GM23338 (cell line): Measurements from ENCODE around the gene PNPLA7. TPM values are rescaled to one million over a fixed set of nuclear protein-coding genes. Genes with fewer than 3 reads are reported as not detected.

Source experiments
- ATAC-seq: fragments of 200-7000 bp; cut with Tn5 transposase; 3 replicates; pipeline ENCODE4 v1.9.1; 2020
- DNase-seq: peaks from one replicate; pipeline ENCODE4 v3.0.0-alpha.2; 2015; ENCODE audit warnings: low spot score
- H2AFZ ChIP-seq: fragments of 200-600 bp; sonication (generic); 2 replicates; pipeline ENCODE4 v1.8.0; 2016; ENCODE audit warnings: antibody characterized with exemption, mild to moderate bottlenecking, moderate library complexity
- H3F3A ChIP-seq: fragments of 200-600 bp; sonication (generic); replicated peaks from 2 replicates; pipeline ENCODE4 v1.8.0; 2017; ENCODE audit warnings: antibody characterized with exemption, mixed run types, low read depth
- H3K27ac ChIP-seq: fragments of 200-600 bp; sonication (generic); 2 replicates; pipeline ENCODE4 v1.6.1; 2016; ENCODE audit warnings: low read depth
- H3K27me3 ChIP-seq: fragments of 200-600 bp; sonication (generic); 2 replicates; pipeline ENCODE4 v1.8.0; 2016; ENCODE audit warnings: mild to moderate bottlenecking, mixed run types, moderate library complexity; ENCODE audit not compliant: insufficient read depth
- H3K36me3 ChIP-seq: fragments of 200-600 bp; sonication (generic); 2 replicates; pipeline ENCODE4 v1.8.0; 2016; ENCODE audit warnings: mild to moderate bottlenecking; ENCODE audit not compliant: insufficient read depth
- H3K4me1 ChIP-seq: fragments of 200-600 bp; sonication (generic); 2 replicates; pipeline ENCODE4 v1.8.0; 2016; ENCODE audit warnings: mild to moderate bottlenecking, moderate library complexity; ENCODE audit not compliant: insufficient read depth
- H3K4me2 ChIP-seq: fragments of 200-600 bp; sonication (generic); 2 replicates; pipeline ENCODE4 v1.7.1; 2017; ENCODE audit warnings: mixed run types
- H3K4me3 ChIP-seq: fragments of 200-600 bp; sonication (generic); 2 replicates; pipeline ENCODE4 v1.6.1; 2016; ENCODE audit warnings: mixed run types
- H3K79me2 ChIP-seq: fragments of 200-600 bp; sonication (generic); replicated peaks from 2 replicates; pipeline ENCODE4 v1.8.0; 2017; ENCODE audit warnings: mild to moderate bottlenecking; ENCODE audit not compliant: insufficient read depth
- H3K9me2 ChIP-seq: fragments of 200-600 bp; sonication (generic); 2 replicates; pipeline ENCODE4 v1.8.0; 2017; ENCODE audit not compliant: insufficient read depth
- H4K20me1 ChIP-seq: fragments of 200-600 bp; sonication (generic); replicated peaks from 2 replicates; pipeline ENCODE4 v1.8.0; 2017; ENCODE audit warnings: mild to moderate bottlenecking; ENCODE audit not compliant: insufficient read depth
- H3K27ac Mint-ChIP-seq: 2 replicates; pipeline ENCODE4 v1.8.0; 2020; ENCODE audit warnings: inconsistent platforms, mild to moderate bottlenecking, moderate library complexity, mixed read lengths
- H3K27me3 Mint-ChIP-seq: 3 replicates; pipeline ENCODE4 v1.8.0; 2022; ENCODE audit warnings: low read depth, mild to moderate bottlenecking, moderate library complexity, mixed read lengths, inconsistent platforms; ENCODE audit not compliant: insufficient read depth, poor library complexity
- H3K36me3 Mint-ChIP-seq: 3 replicates; pipeline ENCODE4 v1.8.0; 2021; ENCODE audit warnings: low read depth, mild to moderate bottlenecking, inconsistent platforms, moderate library complexity, mixed read lengths
- H3K4me1 Mint-ChIP-seq: 3 replicates; pipeline ENCODE4 v1.8.0; 2020; ENCODE audit warnings: mild to moderate bottlenecking, inconsistent platforms, mixed read lengths
- H3K4me3 Mint-ChIP-seq: 3 replicates; pipeline ENCODE4 v1.8.0; 2021; ENCODE audit warnings: moderate library complexity, mild to moderate bottlenecking, inconsistent platforms, mixed read lengths
- H3K9me3 Mint-ChIP-seq: 3 replicates; pipeline ENCODE4 v1.8.0; 2020; ENCODE audit warnings: moderate library complexity, mild to moderate bottlenecking, inconsistent platforms, mixed read lengths
- CTCF ChIP-seq, 2 experiments: fragments of 200-600 bp in 1 of 2; sonication (generic) in 1 of 2; conservative IDR thresholded peaks; 2 replicates each; pipeline versions ENCODE4 v1.5.1 to v1.6.1; 2016 to 2017; ENCODE audit warnings: antibody characterized with exemption in 2 of 2, low read depth in 2 of 2, mild to moderate bottlenecking in 2 of 2, moderate library complexity in 1 of 2
- EZH2phosphoT487 ChIP-seq: fragments of 200-600 bp; sonication (generic); IDR thresholded peaks from one replicate; pipeline ENCODE4 v1.8.1; 2018; ENCODE audit warnings: antibody characterized with exemption; ENCODE audit not compliant: unreplicated experiment
- JUNB ChIP-seq: IDR thresholded peaks from one replicate; pipeline ENCODE4 v1.6.1; 2016; ENCODE audit warnings: antibody characterized with exemption; ENCODE audit not compliant: unreplicated experiment
- NANOG ChIP-seq: IDR thresholded peaks from 2 replicates; pipeline ENCODE4 v1.6.1; 2016; ENCODE audit warnings: antibody characterized with exemption, borderline replicate concordance
- POLR2AphosphoS5 ChIP-seq: IDR thresholded peaks from 2 replicates; pipeline ENCODE4 v1.6.1; 2016; ENCODE audit warnings: antibody characterized with exemption, low read depth
- REST ChIP-seq: IDR thresholded peaks from one replicate; pipeline ENCODE4 v1.6.1; 2018; ENCODE audit warnings: antibody characterized with exemption; ENCODE audit not compliant: unreplicated experiment
- STAT1 ChIP-seq: IDR thresholded peaks from one replicate; pipeline ENCODE4 v1.6.1; 2016; ENCODE audit warnings: antibody characterized with exemption; ENCODE audit not compliant: unreplicated experiment
- ZNF114 ChIP-seq: fragments of 250-450 bp; sonication (Bioruptor Pico); IDR thresholded peaks from 2 replicates; pipeline ENCODE4 v1.5.0; 2020; ENCODE audit warnings: mild to moderate bottlenecking, moderate library complexity
- ZNF331 ChIP-seq: fragments of 250-450 bp; sonication (Bioruptor Pico); IDR thresholded peaks from 2 replicates; pipeline ENCODE4 v1.5.0; 2020; ENCODE audit warnings: low read depth, mild to moderate bottlenecking, moderate library complexity
- ZNF462 ChIP-seq: fragments of 250-450 bp; sonication (Bioruptor Pico); IDR thresholded peaks from 2 replicates; pipeline ENCODE4 v1.5.0; 2020; ENCODE audit warnings: mild to moderate bottlenecking, moderate library complexity
- polyA plus RNA-seq: library from polyadenylated mRNA; unstranded; fragments of >200 nt; fragmentation: Nextera tagmentation; extraction: Ambion mirVana; gene quantifications from 2 replicates; pipeline ENCODE4 v1.2.1, GENCODE V29; 2016
- total RNA-seq: library from RNA; depleted of rRNA; stranded (reverse); fragments of >200 nt; shearing (Covaris generic); gene quantifications from 2 replicates; pipeline ENCODE4 v1.2.3, GENCODE V29; 2014

Gene PNPLA7
- total and polyA plus RNA-seq, 2 experiments from 2014 or later = 0.45 to 0.80 TPM

GRCh38 chr9:137487454-137488326 lies 62.5 kb downstream of the PNPLA7 start (continued):
- no peak for TF ChIP-seq ZNF462 (CRISPR knock-in tag)

GRCh38 chr9:137486545-137487453 lies 63.4 kb downstream of the PNPLA7 start:
- Histone ChIP-seq H3K36me3 (no peaks in the 10 kb centered on the region), H4K20me1 (no peaks in the 10 kb centered on the region), H3K4me2 (no peak overlapping the region), H3K4me3 (no peak overlapping the region), H3K27ac (no peak overlapping the region), H3K9me2 (no peaks in the 10 kb centered on the region), H3K79me2 (no peaks in the 10 kb centered on the region), H3F3A (no peaks in the 10 kb centered on the region), H3K4me1 (no peaks in the 10 kb centered on the region), H3K27me3 (no peaks in the 10 kb centered on the region), H2AFZ (no peak overlapping the region)
- H3K9me3 Mint-ChIP-seq = peaks cover 2% of the 10 kb centered on the region; the same call in 2 of the 3 replicates
- H3K27ac Mint-ChIP-seq = no peak overlapping the region
- no peaks in the 10 kb centered on the region for H3K36me3 Mint-ChIP-seq
- DNase-seq (no peak), ATAC-seq (no peak)
- H3K4me3 Mint-ChIP-seq = no peak overlapping the region
- H3K4me1 Mint-ChIP-seq = no peaks in the 10 kb centered on the region
- H3K27me3 Mint-ChIP-seq = peaks cover 6% of the 10 kb centered on the region
- no peak for TF ChIP-seq POLR2AphosphoS5
- TF ChIP-seq CTCF (conservative IDR thresholded peaks at IDR 0.05; ENCODE audit: low read depth in 2 of 2) = no peak
- no peak for TF ChIP-seq NANOG
- no peak for TF ChIP-seq ZNF331 (CRISPR knock-in tag)
- TF ChIP-seq STAT1 = no peak
- no peak for TF ChIP-seq ZNF114
- no peak for TF ChIP-seq REST
- TF ChIP-seq JUNB = no peak
- TF ChIP-seq EZH2phosphoT487 = no peak
